K562 (cell line): Measurements from ENCODE around the gene LPIN1. TPM values are rescaled to one million over a fixed set of nuclear protein-coding genes. Genes with fewer than 3 reads are reported as not detected.
A peak's percentile ranks its signal among the peaks of the same experiment; 100 is the strongest.

Experiments used
- ATF4 ChIP-seq: fragments of 450-650 bp; formaldehyde crosslinking; IDR thresholded peaks from 2 replicates; pipeline ENCODE4 v1.4.0; 2022; ENCODE audit warnings: mild to moderate bottlenecking, moderate library complexity
- DNMT1 ChIP-seq: fragments of 450-650 bp; IDR thresholded peaks from 2 replicates; pipeline ENCODE4 v1.6.1; 2016; ENCODE audit warnings: antibody characterized with exemption, mild to moderate bottlenecking
- HDAC1 ChIP-seq, 2 experiments: fragments of 450-650 bp; IDR thresholded peaks; 2 replicates each; pipeline ENCODE4 v1.6.1; 2016 to 2017; ENCODE audit warnings: inconsistent platforms in 1 of 2, mild to moderate bottlenecking in 1 of 2, moderate library complexity in 1 of 2
- HDAC6 ChIP-seq: IDR thresholded peaks from 2 replicates; pipeline ENCODE4 v1.6.1; 2012; ENCODE audit warnings: low read depth, mild to moderate bottlenecking, control low read depth, inconsistent platforms, low read length, moderate library complexity
- KLF13 ChIP-seq: fragments of 450-650 bp; IDR thresholded peaks from 2 replicates; pipeline ENCODE4 v1.6.1; 2016; ENCODE audit warnings: missing genetic modification characterization, low read depth, mild to moderate bottlenecking, missing compliant biosample characterization, moderate library complexity, borderline replicate concordance
- MAZ ChIP-seq, 2 experiments: fragments of 450-650 bp in 1 of 2; sonication (generic) in 1 of 2; formaldehyde crosslinking; IDR thresholded peaks in 1 of 2; conservative IDR thresholded peaks in 1 of 2; 2 replicates each; pipeline versions ENCODE4 v1.4.0 to v1.5.0; 2020; ENCODE audit warnings: mild to moderate bottlenecking in 1 of 2, missing genetic modification reagents in 1 of 2
- MCM2 ChIP-seq: fragments of 450-650 bp; IDR thresholded peaks from 2 replicates; pipeline ENCODE4 v1.6.1; 2017; ENCODE audit warnings: low read depth, mild to moderate bottlenecking
- MITF ChIP-seq: IDR thresholded peaks from 2 replicates; pipeline ENCODE4 v1.6.1; 2014; ENCODE audit warnings: antibody characterized with exemption
- NFE2L1 ChIP-seq: fragments of 450-650 bp; IDR thresholded peaks from 2 replicates; pipeline ENCODE4 v1.6.1; 2016; ENCODE audit warnings: missing genetic modification characterization, low read depth, mild to moderate bottlenecking, missing compliant biosample characterization, moderate library complexity, borderline replicate concordance
- NR1H2 ChIP-seq: sonication (generic); formaldehyde crosslinking; IDR thresholded peaks from 2 replicates; pipeline ENCODE4 v1.4.0; 2020; ENCODE audit warnings: mild to moderate bottlenecking, missing genetic modification reagents
- PHTF2 ChIP-seq: fragments of 250-450 bp; sonication (Bioruptor Pico); IDR thresholded peaks from 2 replicates; pipeline ENCODE4 v1.5.0; 2021; ENCODE audit warnings: mild to moderate bottlenecking
- RB1 ChIP-seq: fragments of 450-650 bp; IDR thresholded peaks from 2 replicates; pipeline ENCODE4 v1.6.1; 2017; ENCODE audit warnings: low read depth, mild to moderate bottlenecking
- SIRT6 ChIP-seq: IDR thresholded peaks from one replicate; pipeline ENCODE4 v1.6.1; 2012; ENCODE audit warnings: low read depth, mild to moderate bottlenecking, control low read depth, inconsistent platforms, low read length, moderate library complexity
- SMAD1 ChIP-seq: fragments of 150-350 bp; IDR thresholded peaks from 2 replicates; pipeline ENCODE4 v1.6.1; 2014; ENCODE audit warnings: low read length, low read depth; ENCODE audit not compliant: partially characterized antibody
- SRSF7 ChIP-seq: fragments of 200-400 bp; formaldehyde crosslinking; optimal IDR thresholded peaks from 2 replicates; pipeline ENCODE3; 2017; ENCODE audit warnings: mild to moderate bottlenecking, low read depth, low read length
- TEAD2 ChIP-seq: fragments of 450-650 bp; IDR thresholded peaks from 2 replicates; pipeline ENCODE4 v1.6.1; 2016; ENCODE audit warnings: missing genetic modification characterization, control low read depth, missing compliant biosample characterization
- ZBTB7A ChIP-seq: IDR thresholded peaks from 2 replicates; pipeline ENCODE4 v1.6.1; 2011; ENCODE audit warnings: low read depth, mild to moderate bottlenecking, low read length, moderate library complexity, borderline replicate concordance; ENCODE audit not compliant: control insufficient read depth
- ZNF146 ChIP-seq: IDR thresholded peaks from one replicate; pipeline ENCODE4 v1.6.1; 2018; ENCODE audit warnings: missing compliant biosample characterization; ENCODE audit not compliant: unreplicated experiment
- ZNF263 ChIP-seq: sonication (generic); formaldehyde crosslinking; IDR thresholded peaks from 2 replicates; pipeline ENCODE4 v1.8.0; 2022; ENCODE audit warnings: mild to moderate bottlenecking, missing genetic modification reagents, borderline replicate concordance
- ZNF282 ChIP-seq: sonication (generic); formaldehyde crosslinking; IDR thresholded peaks from 2 replicates; pipeline ENCODE4 v1.8.1; 2023; ENCODE audit warnings: missing genetic modification reagents
- ZNF561 ChIP-seq: fragments of 450-650 bp; formaldehyde crosslinking; conservative IDR thresholded peaks from 2 replicates; pipeline ENCODE4 v1.4.0; 2020; ENCODE audit warnings: mild to moderate bottlenecking, moderate library complexity
- ZNF644 ChIP-seq: fragments of 200-800 bp; sonication (Bioruptor generic); IDR thresholded peaks from 2 replicates; pipeline ENCODE4 v1.6.1; 2016; ENCODE audit warnings: low read depth, missing genetic modification characterization, missing compliant biosample characterization
- polyA plus RNA-seq, 8 experiments: library from polyadenylated mRNA; depleted of rRNA in 4 of 8; stranded (reverse) in 5 of 8; unstranded in 3 of 8; fragments of >200 nt; fragmentation: Nextera tagmentation in 2 of 8; fragmentation: Illumina TruSeq in 1 of 8; extraction: Ambion mirVana in 2 of 8; extraction: Trizol in 1 of 8; gene quantifications; 2 replicates each; pipeline versions ENCODE4 v1.2.1 to v1.2.3, GENCODE V29; 2011 to 2014; ENCODE audit warnings: inconsistent platforms in 1 of 8, missing spikeins in 1 of 8
- total RNA-seq, 7 experiments: library from RNA; depleted of rRNA in 6 of 7; stranded (reverse); fragments of >200 nt in 6 of 7; fragmentation: Illumina TruSeq in 2 of 7; extraction: Trizol in 2 of 7; gene quantifications; 2 replicates each; pipeline versions ENCODE4 v1.2.1 to v1.2.3, GENCODE V29; 2011 to 2021; ENCODE audit warnings: low replicate concordance in 1 of 7
- TF ChIP-seq, protein P1 (sequence below): sonication (generic); formaldehyde crosslinking; IDR thresholded peaks from 2 replicates; pipeline ENCODE4 v1.8.1; 2023; ENCODE audit warnings: mild to moderate bottlenecking, missing genetic modification reagents, moderate library complexity
- TF ChIP-seq, protein P2 (sequence below): fragments of 250-450 bp; sonication (Bioruptor Pico); IDR thresholded peaks from 2 replicates; pipeline ENCODE4 v1.4.0; 2020; ENCODE audit warnings: mild to moderate bottlenecking, moderate library complexity, borderline replicate concordance

Gene LPIN1
- total and polyA plus RNA-seq, 9 of the 15 experiments (the other 6 are each of a cell fraction or from before 2014, with no cell fraction given): 9.2 to 84.0 (median 27.8) TPM

- TF ChIP-seq, protein P1, sequence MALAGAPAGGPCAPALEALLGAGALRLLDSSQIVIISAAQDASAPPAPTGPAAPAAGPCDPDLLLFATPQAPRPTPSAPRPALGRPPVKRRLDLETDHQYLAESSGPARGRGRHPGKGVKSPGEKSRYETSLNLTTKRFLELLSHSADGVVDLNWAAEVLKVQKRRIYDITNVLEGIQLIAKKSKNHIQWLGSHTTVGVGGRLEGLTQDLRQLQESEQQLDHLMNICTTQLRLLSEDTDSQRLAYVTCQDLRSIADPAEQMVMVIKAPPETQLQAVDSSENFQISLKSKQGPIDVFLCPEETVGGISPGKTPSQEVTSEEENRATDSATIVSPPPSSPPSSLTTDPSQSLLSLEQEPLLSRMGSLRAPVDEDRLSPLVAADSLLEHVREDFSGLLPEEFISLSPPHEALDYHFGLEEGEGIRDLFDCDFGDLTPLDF (CRISPR knock-in tag): no peak
- no peak for TF ChIP-seq ZNF146 (CRISPR knock-in tag)
- TF ChIP-seq SIRT6: no peak
- TF ChIP-seq MCM2: no peak
- TF ChIP-seq MAZ (CRISPR knock-in tag; conservative IDR thresholded peaks at IDR 0.05 in 1 of 2, IDR thresholded peaks at IDR 0.05 in 1 of 2): peak; percentile 67 to 76; a peak in 3 of 4 replicates
- no peak for TF ChIP-seq SRSF7
- no peak for TF ChIP-seq ZNF644 (tag)
- TF ChIP-seq ZNF263 (CRISPR knock-in tag): no peak
- no peak for TF ChIP-seq HDAC6
- no peak for TF ChIP-seq KLF13 (tag)
- TF ChIP-seq NFE2L1 (tag): no peak
- no peak for TF ChIP-seq MITF
- no peak for TF ChIP-seq SMAD1
- TF ChIP-seq, protein P2, sequence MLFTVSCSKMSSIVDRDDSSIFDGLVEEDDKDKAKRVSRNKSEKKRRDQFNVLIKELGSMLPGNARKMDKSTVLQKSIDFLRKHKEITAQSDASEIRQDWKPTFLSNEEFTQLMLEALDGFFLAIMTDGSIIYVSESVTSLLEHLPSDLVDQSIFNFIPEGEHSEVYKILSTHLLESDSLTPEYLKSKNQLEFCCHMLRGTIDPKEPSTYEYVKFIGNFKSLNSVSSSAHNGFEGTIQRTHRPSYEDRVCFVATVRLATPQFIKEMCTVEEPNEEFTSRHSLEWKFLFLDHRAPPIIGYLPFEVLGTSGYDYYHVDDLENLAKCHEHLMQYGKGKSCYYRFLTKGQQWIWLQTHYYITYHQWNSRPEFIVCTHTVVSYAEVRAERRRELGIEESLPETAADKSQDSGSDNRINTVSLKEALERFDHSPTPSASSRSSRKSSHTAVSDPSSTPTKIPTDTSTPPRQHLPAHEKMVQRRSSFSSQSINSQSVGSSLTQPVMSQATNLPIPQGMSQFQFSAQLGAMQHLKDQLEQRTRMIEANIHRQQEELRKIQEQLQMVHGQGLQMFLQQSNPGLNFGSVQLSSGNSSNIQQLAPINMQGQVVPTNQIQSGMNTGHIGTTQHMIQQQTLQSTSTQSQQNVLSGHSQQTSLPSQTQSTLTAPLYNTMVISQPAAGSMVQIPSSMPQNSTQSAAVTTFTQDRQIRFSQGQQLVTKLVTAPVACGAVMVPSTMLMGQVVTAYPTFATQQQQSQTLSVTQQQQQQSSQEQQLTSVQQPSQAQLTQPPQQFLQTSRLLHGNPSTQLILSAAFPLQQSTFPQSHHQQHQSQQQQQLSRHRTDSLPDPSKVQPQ: no peak
- no peak for TF ChIP-seq PHTF2 (CRISPR knock-in tag)
- TF ChIP-seq ZNF282 (CRISPR knock-in tag): 0 out of 2 replicates have a peak, but pooled peaks have one; percentile 12
- peak; percentile 58; the same call in 1 of the 2 replicates for TF ChIP-seq TEAD2 (tag)
- TF ChIP-seq ATF4 (CRISPR knock-in tag): no peak
- no peak for TF ChIP-seq NR1H2 (CRISPR knock-in tag)
- TF ChIP-seq RB1: peak; percentile 35; the same call in 1 of the 2 replicates
- peak in 1 of 2 experiments; percentile 28; a peak in 1 of 4 replicates for TF ChIP-seq HDAC1 (IDR thresholded peaks at IDR 0.05)
- no peak for TF ChIP-seq ZNF561 (CRISPR knock-in tag)
- peak; percentile 56; the same call in 1 of the 2 replicates for TF ChIP-seq ZBTB7A
- no peak for TF ChIP-seq DNMT1
These were observed at the start of gene LPIN1 (continued) for GRCh38 chr2:11746376-11746806.
